Measurements from ENCODE around the gene TCHHL1. TPM values are rescaled to one million over a fixed set of nuclear protein-coding genes. Genes with fewer than 3 reads are reported as not detected.

The TCHHL1 gene
- total RNA-seq, 1 donor from 2014 or later: not detected

GRCh38 chr1:152050886-152051675 lies 37.8 kb downstream of the TCHHL1 start:
- H3K36me3 Mint-ChIP-seq (ENCODE audit: low read depth): no peaks in the 10 kb centered on the region
- H3K4me3 Mint-ChIP-seq: no peak overlapping the region
- H3K27ac Mint-ChIP-seq (ENCODE audit: unreplicated experiment): no peak overlapping the region
- H3K27me3 Mint-ChIP-seq (ENCODE audit: low read depth): peaks cover 53% of the 10 kb centered on the region
- TF ChIP-seq CTCF (conservative IDR thresholded peaks at IDR 0.05): no peak
- no peak for DNase-seq (ENCODE audit: low read depth, low spot score)
- H3K4me1 Mint-ChIP-seq: peaks cover 15% of the 10 kb centered on the region
- H3K9me3 Mint-ChIP-seq: no peaks in the 10 kb centered on the region

DNA sequence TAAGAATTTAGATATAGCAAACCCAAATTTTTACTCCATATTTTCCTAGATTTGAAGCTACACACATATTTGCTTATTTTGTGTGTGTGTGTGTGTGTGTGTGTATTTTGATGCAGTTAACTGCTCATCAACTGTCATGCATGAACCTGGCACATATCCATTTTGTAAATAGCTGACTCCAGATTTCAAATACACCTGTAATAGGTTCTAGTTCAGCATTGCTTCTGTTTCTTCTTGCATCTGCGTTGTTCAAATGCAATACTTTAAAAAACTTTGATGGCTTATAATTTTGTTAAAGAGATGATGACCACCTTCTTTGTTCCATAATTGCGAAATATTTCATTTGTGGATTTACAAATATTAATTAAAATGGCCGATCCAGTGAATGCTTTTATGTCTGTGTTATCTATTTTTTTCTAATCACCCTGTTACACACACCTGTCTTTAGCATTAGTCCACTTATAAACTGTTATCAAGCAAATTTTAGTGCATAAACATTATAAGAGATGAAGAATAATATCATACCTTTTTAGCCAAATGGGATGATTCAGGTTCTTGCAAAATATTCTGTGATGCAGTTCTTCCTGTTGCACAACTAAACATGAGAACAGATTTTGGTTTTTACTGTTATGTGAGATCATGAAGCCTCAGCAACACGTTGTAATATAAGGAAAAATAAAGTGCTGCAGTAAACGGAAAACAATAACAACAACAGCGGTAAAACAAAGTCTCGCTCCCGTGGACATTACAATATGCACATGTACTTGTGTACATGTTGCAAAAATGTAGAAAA lies 39.4 kb downstream of the TCHHL1 start:
- TF ChIP-seq CTCF (conservative IDR thresholded peaks at IDR 0.05): no peak
- H3K27me3 Mint-ChIP-seq (ENCODE audit: low read depth): peaks cover 41% of the 10 kb centered on the region
- no peak for DNase-seq (ENCODE audit: low read depth, low spot score)
- no peaks in the 10 kb centered on the region for H3K9me3 Mint-ChIP-seq
- H3K4me1 Mint-ChIP-seq: peaks cover 15% of the 10 kb centered on the region
- no peak overlapping the region for H3K27ac Mint-ChIP-seq (ENCODE audit: unreplicated experiment)
- no peaks in the 10 kb centered on the region for H3K36me3 Mint-ChIP-seq (ENCODE audit: low read depth)
- H3K4me3 Mint-ChIP-seq: no peak overlapping the region

DNA sequence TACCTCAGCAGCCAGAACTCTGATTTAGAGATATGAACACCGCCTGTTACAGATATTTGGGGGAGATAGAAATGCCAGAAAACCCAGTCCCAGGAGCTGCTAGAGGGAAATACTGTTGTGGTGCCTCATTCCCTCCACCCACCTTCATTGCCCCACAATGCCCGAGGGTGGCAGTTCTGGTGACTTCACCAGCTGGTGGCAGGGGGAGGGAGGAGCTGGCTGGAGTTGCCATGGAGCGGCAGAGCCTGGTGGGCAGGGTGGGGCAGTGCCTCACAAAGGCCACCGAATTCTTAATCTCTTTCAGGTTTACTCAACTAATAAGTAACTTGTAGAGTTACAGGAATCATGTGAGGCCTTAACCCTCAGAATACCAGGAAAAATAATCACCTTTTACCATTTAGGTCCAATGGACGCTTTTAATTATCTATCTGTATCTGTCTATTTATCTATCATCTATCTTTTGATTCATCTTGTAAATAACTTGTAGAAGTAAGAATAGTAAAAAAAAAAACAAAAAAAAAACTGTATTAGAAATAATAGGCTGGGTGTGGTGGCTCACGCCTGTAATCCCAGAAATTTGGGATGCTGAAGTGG lies 40.4 kb downstream of the TCHHL1 start:
- no peak for TF ChIP-seq CTCF (conservative IDR thresholded peaks at IDR 0.05)
- no peak for DNase-seq (ENCODE audit: low read depth, low spot score)
- Mint-ChIP-seq H3K27me3 (ENCODE audit: low read depth) (peaks cover 38% of the 10 kb centered on the region), H3K36me3 (ENCODE audit: low read depth) (no peaks in the 10 kb centered on the region), H3K4me3 (peak overlapping the region; percentile 60), H3K9me3 (no peaks in the 10 kb centered on the region), H3K27ac (ENCODE audit: unreplicated experiment) (peak overlapping the region; percentile 96), H3K4me1 (peaks cover 19% of the 10 kb centered on the region)

GRCh38 chr1:152047730-152048415 lies 41.0 kb downstream of the TCHHL1 start:
- H3K4me1 Mint-ChIP-seq: peaks cover 19% of the 10 kb centered on the region
- peak; percentile 67 for TF ChIP-seq CTCF (conservative IDR thresholded peaks at IDR 0.05)
- peak; percentile 68 for DNase-seq (ENCODE audit: low read depth, low spot score)

GRCh38 chr1:152047413-152047729 lies 41.5 kb downstream of the TCHHL1 start:
- Mint-ChIP-seq H3K36me3 (ENCODE audit: low read depth) (no peaks in the 10 kb centered on the region), H3K4me3 (peak overlapping the region; percentile 60), H3K27ac (ENCODE audit: unreplicated experiment) (peak overlapping the region; percentile 96), H3K9me3 (no peaks in the 10 kb centered on the region), H3K4me1 (peaks cover 19% of the 10 kb centered on the region), H3K27me3 (ENCODE audit: low read depth) (peaks cover 26% of the 10 kb centered on the region)
- TF ChIP-seq CTCF (conservative IDR thresholded peaks at IDR 0.05): no peak
- DNase-seq (ENCODE audit: low read depth, low spot score): no peak

More at GRCh38 chr1:152047730-152048415, 41.0 kb downstream of the TCHHL1 start:
- Mint-ChIP-seq H3K4me3 (peak overlapping the region; percentile 60), H3K27me3 (ENCODE audit: low read depth) (peaks cover 31% of the 10 kb centered on the region), H3K9me3 (no peaks in the 10 kb centered on the region), H3K36me3 (ENCODE audit: low read depth) (no peaks in the 10 kb centered on the region), H3K27ac (ENCODE audit: unreplicated experiment) (peak overlapping the region; percentile 96)
